ENCODE data around the gene BCAP29.

DNA sequence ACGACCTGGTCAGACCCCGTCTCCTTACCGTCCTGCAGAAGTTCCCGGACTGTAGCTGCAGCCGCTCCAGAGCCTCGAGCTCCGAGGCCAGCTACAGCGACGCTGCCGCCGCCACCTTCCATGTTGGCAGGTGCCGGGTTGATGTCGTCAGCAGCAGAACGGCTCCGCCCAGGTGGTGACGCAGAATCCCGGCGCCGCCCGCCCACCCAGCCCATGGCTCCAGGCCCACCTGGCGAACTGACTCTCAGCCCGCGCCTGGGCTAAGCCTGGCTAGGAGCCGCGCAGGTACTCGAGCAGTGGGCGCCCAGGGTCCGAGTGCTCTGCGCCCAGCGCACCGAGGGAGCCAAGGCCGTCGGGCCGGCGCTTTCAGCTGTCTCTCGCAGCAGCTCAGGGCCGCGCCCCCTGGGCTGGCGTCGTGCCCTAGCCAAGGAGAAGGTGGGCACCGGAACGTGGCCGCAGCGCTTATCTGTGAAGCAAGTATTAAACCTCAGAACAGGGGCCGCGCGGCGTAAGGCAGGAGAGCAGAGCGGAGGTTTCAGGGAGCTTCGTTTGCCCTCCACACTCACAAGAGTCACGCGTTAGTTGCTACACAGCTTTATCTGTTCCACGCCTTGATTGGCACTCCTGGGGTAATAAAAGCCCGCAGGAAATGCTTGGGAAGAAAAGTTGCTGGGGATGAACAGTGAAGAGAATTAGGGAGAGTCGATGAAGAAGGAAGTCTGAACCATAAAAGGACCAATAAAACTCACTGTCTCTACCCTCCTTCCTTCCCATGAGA, 16.1 kb upstream of the BCAP29 start, which contains the start of the genes COG5 and DUS4L:
- TF ChIP-seq, protein P1, sequence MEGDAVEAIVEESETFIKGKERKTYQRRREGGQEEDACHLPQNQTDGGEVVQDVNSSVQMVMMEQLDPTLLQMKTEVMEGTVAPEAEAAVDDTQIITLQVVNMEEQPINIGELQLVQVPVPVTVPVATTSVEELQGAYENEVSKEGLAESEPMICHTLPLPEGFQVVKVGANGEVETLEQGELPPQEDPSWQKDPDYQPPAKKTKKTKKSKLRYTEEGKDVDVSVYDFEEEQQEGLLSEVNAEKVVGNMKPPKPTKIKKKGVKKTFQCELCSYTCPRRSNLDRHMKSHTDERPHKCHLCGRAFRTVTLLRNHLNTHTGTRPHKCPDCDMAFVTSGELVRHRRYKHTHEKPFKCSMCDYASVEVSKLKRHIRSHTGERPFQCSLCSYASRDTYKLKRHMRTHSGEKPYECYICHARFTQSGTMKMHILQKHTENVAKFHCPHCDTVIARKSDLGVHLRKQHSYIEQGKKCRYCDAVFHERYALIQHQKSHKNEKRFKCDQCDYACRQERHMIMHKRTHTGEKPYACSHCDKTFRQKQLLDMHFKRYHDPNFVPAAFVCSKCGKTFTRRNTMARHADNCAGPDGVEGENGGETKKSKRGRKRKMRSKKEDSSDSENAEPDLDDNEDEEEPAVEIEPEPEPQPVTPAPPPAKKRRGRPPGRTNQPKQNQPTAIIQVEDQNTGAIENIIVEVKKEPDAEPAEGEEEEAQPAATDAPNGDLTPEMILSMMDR (IDR thresholded peaks at IDR 0.05), result no peak
- TF ChIP-seq EP300 (IDR thresholded peaks at IDR 0.05) (peak in 1 of 4 donors; percentile 9), POLR2AphosphoS5 (IDR thresholded peaks at IDR 0.05) (peak; percentile 86 to 93 (median 90))

Measured in sigmoid colon (tissue), 4 donors.